ENCODE data around the gene BCAR3. TPM values are rescaled to one million over a fixed set of nuclear protein-coding genes. Genes with fewer than 3 reads are reported as not detected.
"Not testable (repeated sequence)": the region's sequence is repeated elsewhere in the genome, so short reads cannot be mapped to it uniquely, and the experiment has no call there.

BCAR3 gene
- total RNA-seq, 2 experiments from 2014 or later = 0.46 to 0.99 TPM

DNA sequence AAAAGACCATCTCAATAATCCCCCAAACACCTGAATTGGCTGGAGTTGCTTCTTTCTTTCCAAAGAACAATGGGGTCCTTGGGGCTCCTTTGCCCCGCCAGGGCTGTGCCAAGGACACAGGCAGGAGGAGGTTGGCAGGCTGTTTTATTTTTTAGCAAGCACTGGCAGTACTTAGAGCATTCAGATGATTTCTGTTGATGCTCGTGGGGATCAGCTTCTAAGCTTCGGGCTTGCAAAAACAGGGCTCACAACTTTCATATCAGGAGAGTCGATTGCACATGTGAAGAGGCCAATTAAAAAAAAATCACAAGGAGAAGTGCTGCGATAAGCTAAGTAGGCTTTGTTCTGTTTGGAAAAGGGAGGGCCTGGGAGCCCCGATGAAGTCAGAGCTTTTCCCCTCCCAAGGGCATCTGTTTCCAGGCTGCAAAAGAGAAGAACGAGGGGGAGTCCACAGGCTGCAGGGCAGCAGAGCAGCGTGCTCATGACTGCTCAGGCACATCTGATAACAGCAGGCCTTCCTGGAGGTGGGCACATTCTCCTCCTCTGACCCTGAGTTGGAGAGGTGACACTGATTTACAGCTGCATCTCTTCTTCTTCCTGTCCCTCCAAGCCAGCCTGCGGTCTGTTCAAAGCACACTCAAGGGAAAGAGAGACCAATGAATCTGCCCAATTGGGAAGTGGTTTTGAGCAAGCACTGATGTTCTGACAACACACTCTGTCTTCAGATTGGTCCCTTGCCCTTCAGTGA is 27.3 kb upstream of the BCAR3 start:
- POLR2A ChIA-PET = no interaction called here
- CTCF ChIA-PET = no interaction called here

DNA sequence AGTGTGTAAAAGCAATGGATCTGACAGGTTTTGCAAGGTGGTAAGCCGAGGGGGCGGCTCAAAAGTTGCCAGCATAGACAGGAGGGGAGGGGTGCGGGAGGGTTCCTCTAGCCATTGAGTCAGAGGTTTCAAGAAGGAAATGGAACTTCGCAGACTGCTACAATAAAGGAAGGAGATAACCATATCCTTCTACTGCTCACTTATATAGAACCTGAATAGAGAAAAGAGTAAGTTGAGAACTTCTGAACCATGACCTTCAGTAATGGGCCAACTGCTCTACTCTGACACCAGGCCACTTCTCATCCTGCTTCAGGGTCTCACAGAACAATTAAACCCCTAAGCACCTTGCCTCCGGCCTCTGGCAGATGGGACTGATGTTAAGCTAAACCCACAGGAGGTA is 26.3 kb upstream of the BCAR3 start:
- POLR2A ChIA-PET = no interaction called here
- CTCF ChIA-PET = no interaction called here

DNA sequence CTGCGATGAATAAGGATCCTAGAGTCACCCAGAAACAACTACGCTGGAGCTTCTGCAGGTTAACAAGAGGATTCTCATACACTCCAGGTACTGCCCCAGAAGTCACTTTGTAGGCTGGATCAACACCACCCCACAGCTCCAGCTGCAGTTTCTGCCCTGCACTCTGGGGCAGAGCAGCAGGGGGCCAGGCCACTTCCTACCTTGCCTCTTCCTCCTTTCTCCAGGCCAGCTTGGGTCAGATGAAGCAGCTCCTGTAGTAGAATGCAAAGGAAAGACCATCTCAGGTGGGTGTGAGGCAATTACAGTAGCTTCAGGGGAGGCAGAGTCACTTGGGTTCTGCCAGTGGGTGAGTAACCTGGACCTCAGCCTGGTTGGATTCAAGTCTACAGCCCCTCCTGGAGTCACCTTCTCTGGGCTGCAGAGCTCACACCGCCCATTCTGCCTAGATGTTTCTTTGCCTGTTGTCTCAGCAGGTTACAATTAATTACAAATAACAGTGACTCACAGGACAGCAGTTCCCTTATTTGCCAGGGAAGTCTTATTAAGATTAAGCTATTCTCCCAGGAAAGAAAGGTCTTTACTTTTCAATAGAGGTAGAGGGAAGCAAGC is 24.4 kb upstream of the BCAR3 start:
- ChIA-PET CTCF (interaction anchor here (1.8 kb wide), 1 partner anchor 13 kb away, joined by 6 read pairs; no protein-coding TSS in a partner anchor), POLR2A (no interaction called here)

DNA sequence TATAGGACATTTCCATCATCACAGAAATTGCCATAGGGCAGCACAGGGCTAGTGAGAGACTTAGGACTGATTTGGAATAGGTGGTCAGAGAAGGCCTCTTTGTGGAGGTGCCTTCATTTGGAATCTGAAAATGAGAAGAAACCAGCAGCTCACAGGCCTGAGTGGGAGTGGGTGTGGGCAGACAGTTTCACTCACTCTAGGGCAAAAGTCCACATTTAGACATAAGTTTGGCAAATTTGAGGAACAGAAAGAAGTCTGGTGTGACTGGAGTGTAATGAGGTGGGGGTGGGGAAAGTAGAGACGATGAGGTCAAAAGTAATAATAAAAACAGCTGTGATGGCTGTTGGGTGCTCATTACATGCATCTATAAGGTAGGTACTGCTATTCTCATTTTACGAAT is 22.4 kb upstream of the BCAR3 start:
- POLR2A ChIA-PET = no interaction called here
- CTCF ChIA-PET = no interaction called here

- CTCF ChIA-PET = no interaction called here
- POLR2A ChIA-PET = no interaction called here
Observed at GRCh38 chr1:93703643-93704042, 22.0 kb upstream of the BCAR3 start.

DNA sequence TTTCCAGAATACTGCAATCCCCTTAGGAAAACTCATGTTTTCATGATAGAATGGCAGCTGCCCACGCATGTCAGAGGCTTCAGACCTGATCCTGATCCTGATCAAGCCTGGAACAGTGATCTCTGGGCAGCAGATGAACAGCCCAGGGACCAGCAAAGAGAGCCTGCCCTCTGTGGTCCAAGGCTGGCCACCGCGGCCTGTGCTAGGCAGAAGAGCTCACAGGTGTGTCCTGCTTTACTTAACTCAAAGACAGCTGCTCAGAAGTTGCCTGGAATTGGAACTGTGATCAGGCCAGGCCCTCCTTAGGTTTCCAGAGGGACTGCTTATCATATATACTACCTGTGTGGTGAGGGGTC is 21.2 kb upstream of the BCAR3 start:
- CTCF ChIA-PET = no interaction called here
- POLR2A ChIA-PET = no interaction called here

DNA sequence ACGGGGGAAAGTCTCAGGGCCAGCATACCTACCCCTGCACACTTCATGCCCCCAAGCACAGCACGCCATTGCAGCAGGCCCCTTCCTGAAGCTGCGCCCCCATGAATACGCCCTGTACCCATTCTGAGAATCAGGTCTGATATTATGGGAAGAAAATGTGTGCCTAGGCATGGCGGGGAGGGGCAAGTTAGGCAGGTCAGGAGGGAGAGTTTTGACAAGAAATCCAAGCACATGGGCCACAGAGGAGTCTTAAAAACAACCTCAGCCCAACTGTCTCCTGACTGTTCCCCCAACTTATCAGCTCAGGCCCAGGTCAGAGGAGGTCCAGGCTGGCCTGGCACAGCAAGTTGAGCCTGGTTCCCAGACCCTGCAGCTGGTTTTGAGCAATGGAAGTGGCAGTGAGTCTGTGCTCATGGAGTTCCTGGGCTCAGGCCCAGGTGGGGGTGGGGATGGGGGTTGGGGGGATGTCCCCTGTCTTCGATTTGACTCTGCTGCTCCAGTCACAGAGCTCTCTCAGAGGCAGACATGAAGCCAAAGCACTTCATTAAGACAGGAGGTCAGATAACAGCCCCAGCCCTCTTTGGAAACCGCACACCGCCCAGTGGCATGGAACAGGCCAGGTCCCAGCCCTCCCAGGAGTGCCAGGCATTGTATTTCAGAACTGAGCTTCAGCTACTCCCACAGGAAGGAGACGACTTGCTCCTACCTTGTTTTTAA is 20.6 kb upstream of the BCAR3 start:
- ChIA-PET POLR2A (no interaction called here), CTCF (no interaction called here)

- POLR2A ChIA-PET = no interaction called here
- CTCF ChIA-PET = no interaction called here
Observed at GRCh38 chr1:93701629-93702028, 20.0 kb upstream of the BCAR3 start.

DNA sequence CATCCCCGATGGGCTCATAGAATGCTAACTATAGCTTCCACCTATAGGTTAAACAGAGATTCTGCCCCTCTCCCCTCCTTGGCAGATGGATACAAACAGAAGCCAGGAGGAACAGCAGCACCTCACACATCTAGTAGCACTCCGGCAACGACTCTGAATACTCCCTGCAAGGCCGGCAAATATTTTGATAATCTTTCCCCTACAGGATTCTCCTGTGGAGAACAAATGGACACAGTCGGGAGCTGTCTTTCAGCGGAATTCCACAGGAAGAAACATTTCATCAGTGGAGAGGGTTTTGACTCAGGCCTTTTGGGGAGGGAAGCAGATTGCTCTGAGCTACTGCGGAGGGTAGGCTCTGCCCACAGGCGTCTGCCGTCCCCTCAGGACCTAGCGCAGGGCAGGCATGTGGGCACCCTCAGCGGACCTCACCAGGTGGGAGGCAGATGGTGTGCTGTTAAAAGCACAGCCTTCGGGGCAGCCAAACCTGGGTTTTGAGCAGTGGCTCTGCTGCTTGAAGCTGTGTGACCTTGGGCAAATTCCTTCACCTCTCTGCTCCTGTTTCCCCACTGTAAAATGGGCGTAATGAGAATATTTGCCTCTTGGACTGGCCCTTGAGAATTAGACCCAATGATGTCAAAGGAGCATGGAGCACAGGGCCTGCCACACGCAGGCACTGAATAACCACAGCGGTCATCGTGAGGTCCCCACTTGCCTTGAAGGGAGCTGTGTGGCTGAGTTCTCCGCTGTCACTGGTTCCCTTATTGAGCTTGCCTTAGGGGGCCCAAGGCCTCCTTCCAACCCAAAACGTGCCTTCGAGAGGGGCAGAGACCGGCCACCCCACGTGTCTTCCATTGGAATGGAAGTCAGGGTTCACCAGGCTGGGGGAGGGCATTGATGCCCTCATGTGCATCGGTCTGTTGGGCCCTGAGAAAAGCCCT is 19.2 kb upstream of the BCAR3 start:
- ChIA-PET CTCF (no interaction called here), POLR2A (no interaction called here)

DNA sequence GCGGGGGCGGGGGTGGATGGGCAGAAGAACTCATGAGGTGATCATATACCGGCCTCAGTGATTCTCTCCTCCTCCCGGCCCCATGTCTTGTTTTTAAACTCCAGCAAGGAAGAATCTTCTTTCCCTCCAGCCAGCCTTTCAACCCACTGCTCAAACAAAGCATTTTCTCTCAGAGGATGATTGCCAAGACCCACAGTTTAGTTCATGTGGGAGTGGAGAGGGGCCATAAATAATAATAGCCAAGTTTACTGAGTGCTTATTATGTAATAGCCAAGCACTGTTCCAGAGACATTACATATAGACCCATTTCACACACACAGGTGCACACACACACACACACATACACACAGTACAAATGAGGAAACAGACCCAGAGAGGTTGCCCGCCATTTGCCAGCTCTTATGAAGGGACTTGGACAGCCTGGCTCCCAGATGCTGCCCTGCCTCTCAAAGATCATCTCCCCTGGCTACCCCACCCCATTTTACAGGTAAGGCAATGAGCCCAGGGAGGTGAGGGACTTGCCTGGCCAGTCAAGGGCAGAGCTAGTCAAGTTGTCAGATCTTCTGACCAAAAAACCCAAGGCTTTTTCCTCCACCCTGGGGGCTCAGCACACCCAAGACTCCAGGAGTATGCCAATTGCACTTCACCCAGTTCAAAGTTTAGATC is 18.0 kb upstream of the BCAR3 start:
- ChIA-PET CTCF (no interaction called here), POLR2A (no interaction called here)

GRCh38 chr1:93699049-93699384 is 17.4 kb upstream of the BCAR3 start:
- ChIA-PET CTCF (no interaction called here), POLR2A (no interaction called here)

- ChIA-PET POLR2A (no interaction called here), CTCF (no interaction called here)
Observed at GRCh38 chr1:93698329-93699048, 16.9 kb upstream of the BCAR3 start.

DNA sequence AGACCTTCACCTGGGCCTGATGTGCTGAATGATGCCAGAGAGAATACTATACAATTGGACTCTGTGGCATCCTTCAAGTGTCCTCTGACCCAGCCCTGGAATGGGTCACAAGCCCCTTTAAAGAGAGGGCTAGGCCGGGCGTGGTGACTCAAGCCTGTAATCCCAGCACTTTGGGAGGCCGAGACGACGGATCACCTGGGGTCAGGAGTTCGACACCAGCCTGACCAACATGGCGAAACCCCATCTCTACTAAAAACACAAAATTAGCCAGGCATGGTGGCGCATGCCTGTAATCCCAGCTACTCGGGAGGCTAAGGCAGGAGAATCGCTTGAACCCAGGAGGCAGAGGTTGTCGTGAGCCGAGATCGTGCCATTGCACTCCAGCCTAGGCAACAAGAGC is 15.9 kb upstream of the BCAR3 start:
- POLR2A ChIA-PET, CTCF ChIA-PET: not testable (repeated sequence)

DNA sequence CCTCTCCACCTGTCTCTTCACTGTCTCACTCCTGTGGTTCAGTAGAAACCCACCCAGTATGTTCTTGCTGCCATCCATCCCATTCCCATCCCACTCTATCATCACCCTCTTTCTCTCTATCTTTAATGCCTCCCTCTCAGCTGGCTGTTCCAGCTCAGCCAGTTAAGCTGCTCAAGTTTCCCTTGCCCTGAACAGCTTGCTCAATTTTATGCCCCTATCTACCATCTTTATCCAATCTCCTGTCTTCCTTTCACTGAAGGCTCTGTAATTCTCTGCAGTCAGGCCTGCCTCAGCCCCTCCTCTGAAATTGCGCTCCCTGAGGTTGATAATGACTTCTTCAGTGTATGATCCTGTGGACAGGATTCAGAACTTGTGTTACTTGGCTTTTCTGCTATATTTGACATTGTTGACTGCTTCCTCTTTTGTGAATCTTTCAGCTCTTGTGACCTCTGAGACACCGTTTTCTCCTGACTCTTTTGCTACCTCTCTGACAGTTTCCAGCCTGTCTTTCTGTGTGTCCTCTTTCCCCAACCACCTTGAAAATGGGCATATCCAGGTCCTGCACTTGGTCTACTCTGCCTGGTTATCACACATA is 13.9 kb upstream of the BCAR3 start:
- ChIA-PET CTCF (no interaction called here), POLR2A (no interaction called here)

DNA sequence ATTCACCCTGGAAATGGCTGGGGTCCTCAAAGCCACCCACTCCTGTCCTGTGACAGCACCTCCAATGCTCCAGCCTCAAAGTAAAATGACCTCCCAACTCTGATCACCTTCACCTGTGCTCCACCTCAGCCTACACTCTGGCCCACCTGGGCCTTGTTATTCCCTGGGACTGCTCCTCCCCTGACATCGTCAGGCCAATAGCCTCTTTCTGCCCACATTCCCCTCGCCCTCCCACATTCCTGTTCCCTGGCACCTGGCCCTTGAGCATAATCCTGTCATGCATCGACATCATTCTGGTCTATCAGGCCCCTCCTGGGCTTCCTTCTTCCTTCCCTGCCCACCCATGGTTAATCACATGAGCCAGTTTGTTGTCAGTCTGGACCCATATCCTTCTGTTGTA is 13.2 kb upstream of the BCAR3 start:
- ChIA-PET CTCF (no interaction called here), POLR2A (no interaction called here)

DNA sequence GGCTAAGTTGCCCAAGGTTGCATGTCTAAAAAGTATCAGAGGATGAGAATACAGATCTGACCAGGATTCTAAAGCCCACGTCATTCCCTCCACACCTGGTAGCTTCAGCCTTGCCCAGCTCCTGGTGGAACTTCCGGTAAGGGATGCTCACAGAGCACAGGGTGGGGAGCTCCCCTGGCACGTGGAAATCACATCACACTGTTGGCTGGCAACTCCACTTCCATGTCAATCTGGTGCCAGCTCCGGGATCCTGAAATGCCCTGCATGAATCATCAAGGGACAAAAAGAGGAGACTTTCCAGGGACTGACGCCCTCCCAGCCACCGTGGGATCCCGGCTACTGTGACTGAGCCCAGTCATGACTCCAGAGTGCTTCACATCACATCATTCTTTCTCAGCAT is 12.4 kb upstream of the BCAR3 start:
- POLR2A ChIA-PET = no interaction called here
- CTCF ChIA-PET = interaction anchor here (1.2 to 1.4 kb wide), 2 partner anchors 12 to 50 kb away, joined by 3 to 6 read pairs; no protein-coding TSS in a partner anchor

DNA sequence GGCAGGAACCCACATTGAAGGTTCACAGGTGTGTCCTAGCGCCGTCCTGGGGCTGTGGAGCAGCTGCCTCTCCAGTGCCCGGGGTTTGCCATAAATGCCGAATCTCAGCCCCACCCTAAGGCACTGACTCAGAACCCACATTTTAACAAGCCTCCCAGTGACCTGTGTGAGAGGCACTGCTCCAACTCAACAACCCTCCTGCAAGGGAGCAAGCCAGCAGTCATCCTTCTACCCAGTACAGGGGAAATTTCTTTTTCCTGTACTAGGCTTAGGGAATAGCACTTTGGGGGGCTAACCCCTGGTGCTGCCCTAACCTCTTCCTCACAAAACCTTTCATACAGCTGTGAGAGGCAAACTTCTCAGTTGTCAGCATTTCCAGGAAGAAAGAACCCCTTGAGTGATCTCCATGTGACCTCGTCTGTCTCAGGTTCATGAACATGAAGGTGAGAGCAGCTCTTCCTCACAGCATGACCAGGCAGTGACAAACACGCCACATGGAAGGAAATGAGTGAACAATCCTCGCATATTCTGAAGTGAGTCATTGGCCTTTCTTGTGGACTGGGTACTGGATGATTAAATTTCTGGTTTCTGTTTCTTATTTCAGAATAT is 11.4 kb upstream of the BCAR3 start:
- ChIA-PET POLR2A (no interaction called here), CTCF (interaction anchor here (1.1 to 1.4 kb wide), 3 partner anchors 11 to 49 kb away, joined by 3 to 6 read pairs (median 3); partner anchors contain the start of gene BCAR3)

GRCh38 chr1:93692451-93692861 is 10.8 kb upstream of the BCAR3 start:
- POLR2A ChIA-PET = no interaction called here
- CTCF ChIA-PET = interaction anchor here (1.0 kb wide), 1 partner anchor 121 kb away, joined by 3 read pairs; no protein-coding TSS in a partner anchor
